ENCODE data around the gene TPSAB1.

The TPSAB1 gene

DNA sequence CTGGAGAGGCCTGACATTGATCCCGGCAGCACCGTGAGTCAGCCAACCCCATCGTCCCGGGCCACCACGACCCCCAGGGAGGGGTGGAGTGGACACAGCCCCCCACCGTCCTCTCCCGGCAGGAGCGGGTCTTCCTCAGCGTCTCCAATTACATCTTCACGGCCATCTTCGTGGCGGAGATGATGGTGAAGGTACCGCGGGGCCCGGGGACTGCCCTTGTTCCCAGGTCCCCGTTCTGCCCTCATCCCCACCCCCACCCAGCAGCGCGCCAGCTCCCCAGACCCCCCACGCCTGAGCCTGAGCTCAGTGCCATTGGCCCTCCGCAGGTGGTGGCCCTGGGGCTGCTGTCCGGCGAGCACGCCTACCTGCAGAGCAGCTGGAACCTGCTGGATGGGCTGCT, 30.0 kb upstream of the TPSAB1 start:
- no peak for DNase-seq (ENCODE audit: low read depth)

DNA sequence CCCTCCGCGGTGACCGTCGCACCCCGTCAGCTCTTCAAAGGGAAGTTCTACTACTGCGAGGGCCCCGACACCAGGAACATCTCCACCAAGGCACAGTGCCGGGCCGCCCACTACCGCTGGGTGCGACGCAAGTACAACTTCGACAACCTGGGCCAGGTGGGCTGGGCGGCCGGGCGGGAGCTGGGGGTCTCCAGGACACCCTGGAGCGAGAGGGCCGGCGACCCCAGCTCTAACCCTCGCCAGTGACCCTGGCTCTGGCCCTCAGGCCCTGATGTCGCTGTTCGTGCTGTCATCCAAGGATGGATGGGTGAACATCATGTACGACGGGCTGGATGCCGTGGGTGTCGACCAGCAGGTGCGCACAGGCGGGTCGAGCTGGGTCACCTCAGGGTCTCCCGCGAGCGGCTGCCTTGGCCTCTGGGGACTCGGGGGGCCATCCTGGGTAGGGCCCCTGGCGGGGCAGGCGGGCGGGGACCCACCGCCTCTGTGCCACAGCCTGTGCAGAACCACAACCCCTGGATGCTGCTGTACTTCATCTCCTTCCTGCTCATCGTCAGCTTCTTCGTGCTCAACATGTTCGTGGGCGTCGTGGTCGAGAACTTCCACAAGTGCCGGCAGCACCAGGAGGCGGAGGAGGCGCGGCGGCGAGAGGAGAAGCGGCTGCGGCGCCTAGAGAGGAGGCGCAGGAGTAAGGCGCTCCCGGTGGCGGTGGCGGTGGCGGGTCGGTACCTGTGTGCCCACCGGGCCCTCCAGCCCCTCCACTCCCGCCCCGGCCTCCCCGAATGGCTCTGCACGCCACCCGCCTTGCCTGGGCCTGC, 28.8 kb upstream of the TPSAB1 start:
- DNase-seq (ENCODE audit: low read depth), result no peak

DNA sequence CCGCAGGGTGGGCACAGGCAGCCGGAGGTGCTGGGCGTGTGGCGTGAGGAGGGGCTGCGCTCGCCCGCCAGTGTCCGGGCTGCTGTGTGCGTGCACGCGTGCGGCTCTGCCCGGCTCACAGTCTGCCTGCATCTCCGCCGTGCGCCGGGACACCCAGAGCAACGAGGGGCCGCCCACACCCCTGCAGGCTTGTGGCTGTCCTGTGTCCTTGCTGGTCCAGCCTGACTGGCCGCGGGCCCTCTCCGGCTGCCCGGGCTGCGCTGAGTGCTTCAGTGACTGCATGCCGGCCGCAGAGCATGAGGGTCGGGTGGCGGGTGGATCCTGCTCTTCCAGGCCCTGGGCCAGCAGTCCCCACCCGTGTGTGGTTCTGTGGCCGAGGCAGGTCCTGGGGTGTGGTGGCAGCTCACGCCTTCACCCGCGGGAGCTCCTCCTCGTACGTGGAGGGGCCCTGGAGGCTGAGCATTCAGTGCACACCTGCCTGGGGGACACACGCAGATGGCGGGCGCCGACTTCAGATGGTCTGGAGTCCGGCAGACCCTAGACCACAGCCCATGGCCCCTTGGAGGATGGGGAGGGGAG, 27.8 kb upstream of the TPSAB1 start:
- no peak for DNase-seq (ENCODE audit: low read depth)

DNA sequence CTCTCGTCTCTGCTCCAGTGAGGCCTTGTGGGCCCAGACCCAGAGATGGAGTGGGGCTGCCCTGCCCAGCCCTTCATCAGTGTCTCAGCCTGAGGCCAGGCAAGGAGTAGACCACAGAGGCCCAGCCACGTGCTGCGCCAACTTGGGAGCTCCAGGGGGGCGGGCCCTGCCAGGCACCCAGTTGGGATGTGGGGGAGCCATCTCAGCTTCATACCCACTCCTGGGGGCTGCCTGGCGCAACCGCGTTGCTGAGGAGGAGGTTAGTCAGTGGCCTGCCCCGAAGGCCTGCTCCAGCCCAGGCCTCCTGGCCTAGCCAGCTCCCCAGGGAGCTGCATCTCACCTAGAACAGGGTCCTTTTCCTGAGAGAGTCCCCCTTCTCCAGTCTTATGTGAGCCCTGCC, 27.3 kb upstream of the TPSAB1 start:
- no peak for DNase-seq (ENCODE audit: low read depth)

DNA sequence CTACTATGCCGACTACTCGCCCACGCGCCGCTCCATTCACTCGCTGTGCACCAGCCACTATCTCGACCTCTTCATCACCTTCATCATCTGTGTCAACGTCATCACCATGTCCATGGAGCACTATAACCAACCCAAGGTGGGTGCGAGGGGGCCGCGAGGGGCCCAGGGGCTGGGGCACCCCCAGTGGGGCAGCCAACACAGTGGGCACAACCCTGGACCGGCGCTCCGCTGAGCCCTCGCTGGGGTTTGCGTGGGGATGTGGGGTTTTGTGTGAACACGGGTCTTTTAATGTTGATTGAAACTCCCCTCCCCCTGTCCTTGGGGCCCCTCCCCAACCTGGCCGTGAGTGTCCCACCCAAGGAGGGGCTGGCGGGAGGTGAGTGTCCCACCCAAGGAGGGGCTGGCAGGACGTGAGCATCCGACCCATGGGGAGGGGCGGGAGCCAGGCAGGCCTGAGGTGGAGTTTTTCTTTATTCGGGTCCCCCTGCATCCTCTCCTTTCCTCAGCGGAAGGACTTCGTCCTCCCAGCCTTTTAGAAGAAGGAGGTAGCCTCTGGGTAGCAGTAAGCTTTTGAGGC, 26.6 kb upstream of the TPSAB1 start:
- DNase-seq (ENCODE audit: low read depth), result no peak

DNA sequence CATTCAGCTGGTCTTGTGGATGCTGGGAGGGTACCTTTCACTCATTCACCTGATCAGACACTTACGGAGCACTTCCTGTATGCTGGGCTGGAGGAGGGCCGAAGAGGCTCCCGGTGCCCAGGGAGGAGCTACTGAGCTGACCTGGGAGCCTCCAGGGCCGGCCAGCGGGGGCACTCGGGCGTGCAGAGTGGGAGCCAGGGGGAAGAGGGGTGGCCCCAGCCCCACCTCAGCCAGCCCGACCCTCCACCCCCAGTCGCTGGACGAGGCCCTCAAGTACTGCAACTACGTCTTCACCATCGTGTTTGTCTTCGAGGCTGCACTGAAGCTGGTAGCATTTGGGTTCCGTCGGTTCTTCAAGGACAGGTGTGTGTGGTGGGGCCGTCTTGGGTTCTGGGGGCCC, 25.8 kb upstream of the TPSAB1 start:
- no peak for DNase-seq (ENCODE audit: low read depth)

DNA sequence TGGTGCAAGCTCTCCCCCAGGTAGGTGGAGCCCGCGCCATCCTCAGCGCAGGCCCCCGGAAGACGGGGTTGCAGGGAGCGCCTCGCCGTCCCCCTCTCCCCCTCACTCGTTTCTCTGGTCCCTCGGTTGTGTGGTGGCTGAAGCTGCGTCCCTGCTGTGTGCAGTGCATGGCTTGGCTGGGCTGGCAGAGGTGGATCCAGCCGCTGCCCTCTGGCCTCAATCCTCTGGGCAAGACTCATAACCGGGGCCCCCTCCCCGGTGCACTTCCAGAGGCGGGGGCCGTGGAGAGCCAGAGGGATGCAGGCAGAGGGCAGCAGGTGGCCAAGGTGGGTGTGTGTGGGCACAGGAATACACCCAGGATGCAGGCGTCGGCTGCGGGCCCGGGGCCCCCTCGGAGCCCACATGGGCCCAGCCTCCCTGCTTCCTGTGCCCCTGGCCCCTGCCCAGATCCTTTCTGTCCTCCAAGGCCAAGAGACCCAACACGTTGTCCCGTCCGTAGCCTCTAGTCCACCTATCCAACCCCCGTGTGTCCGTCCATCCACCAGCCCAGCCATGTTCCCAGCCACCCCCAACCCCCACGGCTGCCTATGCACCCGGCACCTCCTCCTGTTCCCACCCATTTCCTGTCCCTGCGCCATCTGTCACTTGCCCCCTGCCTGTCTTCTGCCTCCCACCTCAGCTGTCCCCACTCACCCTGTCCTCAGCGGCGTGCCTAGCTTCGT, 24.8 kb upstream of the TPSAB1 start:
- DNase-seq (ENCODE audit: low read depth), result no peak

DNA sequence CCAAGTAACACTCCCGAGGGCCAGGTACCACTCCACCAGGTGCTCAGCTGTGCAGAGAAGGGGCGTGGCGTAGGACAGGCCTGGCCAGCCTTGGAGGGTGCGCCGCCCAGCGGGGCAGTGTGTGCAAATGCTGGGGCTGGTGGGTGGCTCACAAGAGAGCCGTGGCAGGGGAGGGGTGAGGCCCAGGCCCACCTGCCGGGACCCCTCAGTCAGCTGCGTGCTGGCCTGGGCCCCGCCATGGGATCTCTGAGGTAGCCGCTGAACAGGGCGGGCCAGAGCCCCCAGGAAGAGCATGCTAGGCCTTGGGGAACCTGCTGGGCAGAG, 24.2 kb upstream of the TPSAB1 start:
- no peak for DNase-seq (ENCODE audit: low read depth)

DNA sequence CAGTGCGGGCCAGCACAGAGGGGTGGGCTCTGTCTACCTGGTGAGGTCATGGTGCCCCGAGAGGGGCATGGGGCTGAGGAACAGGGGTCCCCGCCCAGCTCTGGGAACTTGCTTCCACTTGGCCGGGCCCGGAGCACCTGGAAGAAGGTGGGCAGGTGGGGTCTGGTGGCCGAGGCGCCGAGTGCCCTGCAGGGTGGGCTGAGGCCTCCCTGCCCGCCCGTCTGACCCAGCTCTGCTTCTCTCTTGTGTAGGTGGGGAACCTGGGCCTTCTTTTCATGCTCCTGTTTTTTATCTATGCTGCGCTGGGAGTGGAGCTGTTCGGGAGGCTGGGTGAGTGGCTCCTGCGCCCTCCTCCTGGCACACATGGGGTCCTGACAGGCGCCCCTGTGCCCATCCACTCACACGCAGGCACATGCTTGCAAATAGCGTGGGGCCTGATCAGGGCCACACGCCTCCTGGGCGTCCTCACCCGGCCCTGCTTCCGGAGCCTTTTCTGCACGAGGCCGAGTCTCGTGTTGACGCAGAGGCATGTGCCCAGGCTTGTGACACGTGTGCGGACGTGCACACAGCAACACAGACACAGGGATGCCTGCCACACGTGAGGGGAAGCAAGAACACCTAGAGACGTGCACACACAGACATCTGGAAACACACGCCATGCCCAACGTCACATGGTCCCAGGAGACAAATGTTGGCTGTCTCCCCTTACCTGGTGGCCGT, 23.7 kb upstream of the TPSAB1 start:
- no peak for DNase-seq (ENCODE audit: low read depth)

DNA sequence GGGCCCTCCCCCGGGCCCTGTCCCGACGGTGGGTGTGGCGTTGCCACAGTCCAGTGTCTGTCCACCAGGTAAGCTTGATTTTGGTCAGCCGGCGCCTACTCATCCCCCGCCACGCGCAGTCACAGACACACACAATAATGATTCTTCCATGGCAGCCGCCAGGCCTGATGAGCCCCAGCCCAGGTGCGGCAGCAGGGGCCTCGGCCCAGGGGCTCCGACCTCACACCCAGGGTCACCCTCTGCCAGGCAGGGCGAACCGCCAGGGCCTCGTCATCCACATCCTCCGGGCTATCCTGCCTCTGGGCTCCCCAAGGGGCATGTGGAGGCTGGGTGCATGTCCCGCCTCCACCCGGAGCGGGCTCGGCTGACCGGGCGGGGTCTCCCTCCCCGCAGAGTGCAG, 23.0 kb upstream of the TPSAB1 start:
- DNase-seq (ENCODE audit: low read depth), result no peak

DNA sequence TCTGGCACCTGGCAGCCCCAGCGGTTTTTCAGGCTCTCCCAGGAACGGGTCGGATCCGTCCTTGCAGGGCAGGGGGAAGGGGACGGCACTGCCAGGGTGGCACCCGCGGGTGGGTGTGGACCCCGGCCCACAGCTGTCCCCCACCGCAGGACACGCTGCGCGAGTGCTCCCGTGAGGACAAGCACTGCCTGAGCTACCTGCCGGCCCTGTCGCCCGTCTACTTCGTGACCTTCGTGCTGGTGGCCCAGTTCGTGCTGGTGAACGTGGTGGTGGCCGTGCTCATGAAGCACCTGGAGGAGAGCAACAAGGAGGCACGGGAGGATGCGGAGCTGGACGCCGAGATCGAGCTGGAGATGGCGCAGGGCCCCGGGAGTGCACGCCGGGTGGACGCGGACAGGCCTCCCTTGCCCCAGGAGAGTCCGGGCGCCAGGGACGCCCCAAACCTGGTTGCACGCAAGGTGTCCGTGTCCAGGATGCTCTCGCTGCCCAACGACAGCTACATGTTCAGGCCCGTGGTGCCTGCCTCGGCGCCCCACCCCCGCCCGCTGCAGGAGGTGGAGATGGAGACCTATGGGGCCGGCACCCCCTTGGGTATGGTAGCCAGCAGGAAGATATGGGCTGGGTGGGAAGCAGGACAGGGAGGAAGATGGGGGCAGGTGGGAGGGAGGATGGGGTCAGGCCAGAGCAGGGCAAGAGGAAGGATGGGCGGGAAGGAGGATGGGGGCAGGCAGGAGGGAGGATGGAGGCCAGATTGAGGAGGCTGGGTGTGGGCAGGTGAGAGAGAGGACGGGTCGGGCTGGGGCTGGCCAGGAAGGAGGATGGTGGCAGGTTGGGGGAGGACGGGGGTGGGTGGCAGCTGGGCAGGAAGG, 22.2 kb upstream of the TPSAB1 start:
- DNase-seq (ENCODE audit: low read depth), result no peak

DNA sequence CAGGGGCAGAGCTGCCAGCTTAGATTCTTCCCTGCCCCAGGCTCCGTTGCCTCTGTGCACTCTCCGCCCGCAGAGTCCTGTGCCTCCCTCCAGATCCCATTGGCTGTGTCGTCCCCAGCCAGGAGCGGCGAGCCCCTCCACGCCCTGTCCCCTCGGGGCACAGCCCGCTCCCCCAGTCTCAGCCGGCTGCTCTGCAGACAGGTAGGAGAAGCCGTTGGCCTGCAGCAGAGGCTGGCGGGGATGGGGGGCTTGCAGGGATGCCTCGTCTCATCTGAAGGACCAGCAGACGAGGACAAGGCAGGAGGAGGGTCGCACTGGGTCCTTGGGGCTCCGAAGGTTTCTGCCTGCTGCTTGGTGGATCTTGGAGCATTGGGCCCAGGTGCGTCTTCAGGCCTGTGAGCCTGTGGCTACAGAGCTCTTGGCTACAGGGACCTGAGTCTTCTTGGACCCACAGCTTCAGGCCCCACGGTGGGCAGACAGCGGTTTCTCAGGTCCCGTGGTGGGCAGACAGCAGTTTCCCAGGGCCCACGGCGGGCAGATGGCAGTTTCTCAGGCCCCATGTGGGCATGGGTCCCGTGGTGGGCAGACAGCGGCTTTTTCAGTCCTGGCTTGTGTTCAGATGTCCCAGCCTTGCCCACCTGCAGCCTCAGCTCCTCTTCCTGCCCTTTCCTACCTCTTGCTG, 21.4 kb upstream of the TPSAB1 start:
- no peak for DNase-seq (ENCODE audit: low read depth)

DNA sequence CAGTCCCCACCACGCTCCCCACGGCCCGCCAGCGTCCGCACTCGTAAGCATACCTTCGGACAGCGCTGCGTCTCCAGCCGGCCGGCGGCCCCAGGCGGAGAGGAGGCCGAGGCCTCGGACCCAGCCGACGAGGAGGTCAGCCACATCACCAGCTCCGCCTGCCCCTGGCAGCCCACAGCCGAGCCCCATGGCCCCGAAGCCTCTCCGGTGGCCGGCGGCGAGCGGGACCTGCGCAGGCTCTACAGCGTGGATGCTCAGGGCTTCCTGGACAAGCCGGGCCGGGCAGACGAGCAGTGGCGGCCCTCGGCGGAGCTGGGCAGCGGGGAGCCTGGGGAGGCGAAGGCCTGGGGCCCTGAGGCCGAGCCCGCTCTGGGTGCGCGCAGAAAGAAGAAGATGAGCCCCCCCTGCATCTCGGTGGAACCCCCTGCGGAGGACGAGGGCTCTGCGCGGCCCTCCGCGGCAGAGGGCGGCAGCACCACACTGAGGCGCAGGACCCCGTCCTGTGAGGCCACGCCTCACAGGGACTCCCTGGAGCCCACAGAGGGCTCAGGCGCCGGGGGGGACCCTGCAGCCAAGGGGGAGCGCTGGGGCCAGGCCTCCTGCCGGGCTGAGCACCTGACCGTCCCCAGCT, 20.3 kb upstream of the TPSAB1 start:
- no peak for DNase-seq (ENCODE audit: low read depth)

DNA sequence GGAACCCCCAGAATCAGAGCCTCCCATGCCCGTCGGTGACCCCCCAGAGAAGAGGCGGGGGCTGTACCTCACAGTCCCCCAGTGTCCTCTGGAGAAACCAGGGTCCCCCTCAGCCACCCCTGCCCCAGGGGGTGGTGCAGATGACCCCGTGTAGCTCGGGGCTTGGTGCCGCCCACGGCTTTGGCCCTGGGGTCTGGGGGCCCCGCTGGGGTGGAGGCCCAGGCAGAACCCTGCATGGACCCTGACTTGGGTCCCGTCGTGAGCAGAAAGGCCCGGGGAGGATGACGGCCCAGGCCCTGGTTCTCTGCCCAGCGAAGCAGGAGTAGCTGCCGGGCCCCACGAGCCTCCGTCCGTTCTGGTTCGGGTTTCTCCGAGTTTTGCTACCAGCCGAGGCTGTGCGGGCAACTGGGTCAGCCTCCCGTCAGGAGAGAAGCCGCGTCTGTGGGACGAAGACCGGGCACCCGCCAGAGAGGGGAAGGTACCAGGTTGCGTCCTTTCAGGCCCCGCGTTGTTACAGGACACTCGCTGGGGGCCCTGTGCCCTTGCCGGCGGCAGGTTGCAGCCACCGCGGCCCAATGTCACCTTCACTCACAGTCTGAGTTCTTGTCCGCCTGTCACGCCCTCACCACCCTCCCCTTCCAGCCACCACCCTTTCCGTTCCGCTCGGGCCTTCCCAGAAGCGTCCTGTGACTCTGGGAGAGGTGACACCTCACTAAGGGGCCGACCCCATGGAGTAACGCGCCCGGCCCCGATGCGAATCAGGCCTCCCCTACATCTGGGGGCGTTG, 19.5 kb upstream of the TPSAB1 start:
- DNase-seq (ENCODE audit: low read depth), result no peak

DNA sequence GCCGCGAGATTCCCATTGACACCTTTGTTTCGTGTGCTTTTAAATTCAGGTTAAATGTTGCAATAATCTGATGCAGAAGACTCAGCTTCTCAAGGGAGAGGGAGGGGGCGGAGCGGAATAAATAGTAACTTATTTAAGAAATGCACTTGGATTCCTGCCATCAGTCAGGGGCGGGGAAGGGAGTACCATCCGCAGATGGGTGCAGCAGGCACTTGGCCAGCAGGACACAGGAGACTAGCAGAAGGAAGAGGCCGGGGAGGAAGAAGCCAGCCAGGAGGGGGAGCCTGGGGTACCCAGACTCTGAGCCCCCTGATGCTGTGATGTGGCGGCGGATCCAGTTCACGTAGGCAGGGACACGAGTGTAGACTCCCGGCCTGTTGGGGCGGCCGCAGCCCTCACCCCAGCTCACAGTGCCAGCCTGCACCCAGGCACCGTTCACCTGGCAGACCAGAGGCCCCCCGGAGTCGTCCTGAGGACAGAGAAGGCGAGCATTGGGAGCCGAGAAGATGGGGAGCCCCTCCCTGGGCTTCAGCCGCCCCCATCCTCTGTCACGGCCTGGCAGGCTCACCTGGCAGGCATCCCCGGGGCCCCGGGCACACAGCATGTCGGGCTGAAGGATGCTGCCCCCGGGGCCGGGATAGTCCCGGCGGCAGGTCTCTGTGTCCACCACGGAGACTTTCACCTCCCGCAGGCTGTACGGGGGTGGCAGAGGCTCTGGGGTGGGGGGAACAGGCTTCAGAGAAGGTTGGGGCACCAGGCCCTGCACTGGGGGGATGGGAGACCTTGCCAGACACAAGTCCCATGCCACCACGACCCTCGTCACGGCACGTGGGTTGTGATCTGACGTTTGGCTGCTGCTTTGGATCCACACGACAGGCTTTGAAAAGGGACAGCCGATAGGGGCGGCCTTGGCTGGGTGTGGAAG, 18.6 kb upstream of the TPSAB1 start:
- no peak for DNase-seq (ENCODE audit: low read depth)

DNA sequence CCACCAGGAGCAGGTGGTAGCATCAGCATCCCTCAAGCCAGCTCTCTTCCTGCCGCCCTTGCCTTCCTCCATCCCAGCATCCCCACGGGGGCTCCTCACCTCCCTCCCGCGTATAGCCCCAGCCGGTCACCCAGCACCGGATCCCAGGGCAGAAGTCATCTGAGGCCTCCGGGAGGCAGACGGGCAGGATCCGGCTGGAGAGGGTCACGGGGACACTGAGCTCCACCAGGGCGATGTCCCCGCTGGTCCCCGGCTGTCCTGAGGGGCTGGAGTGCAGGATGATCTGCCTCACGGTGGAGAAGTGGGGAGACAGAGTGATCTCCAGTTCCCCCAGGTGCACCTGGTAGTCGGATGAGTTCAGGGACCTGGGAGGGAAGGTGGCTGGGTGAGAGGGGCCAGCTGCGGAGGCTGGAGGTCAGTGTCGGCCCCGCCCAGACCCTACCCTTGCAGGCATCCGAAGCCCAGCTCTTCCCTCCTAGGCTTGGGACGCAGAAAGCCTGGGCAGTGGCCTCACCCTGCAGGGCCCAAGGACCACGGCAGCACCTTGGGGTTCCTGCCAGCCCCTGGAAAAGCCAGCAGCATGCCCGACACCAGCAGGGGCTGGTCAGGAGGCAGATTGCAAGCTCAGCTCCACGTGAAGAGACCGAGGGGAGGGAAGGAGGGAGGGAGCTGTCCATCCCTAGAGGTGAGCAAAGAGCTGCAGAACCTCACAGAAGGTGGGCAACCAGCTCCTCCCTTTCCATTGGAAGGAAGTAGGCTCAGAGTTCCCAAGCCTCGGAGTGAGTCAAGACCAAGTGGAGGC, 17.8 kb upstream of the TPSAB1 start:
- no peak for DNase-seq (ENCODE audit: low read depth)

DNA sequence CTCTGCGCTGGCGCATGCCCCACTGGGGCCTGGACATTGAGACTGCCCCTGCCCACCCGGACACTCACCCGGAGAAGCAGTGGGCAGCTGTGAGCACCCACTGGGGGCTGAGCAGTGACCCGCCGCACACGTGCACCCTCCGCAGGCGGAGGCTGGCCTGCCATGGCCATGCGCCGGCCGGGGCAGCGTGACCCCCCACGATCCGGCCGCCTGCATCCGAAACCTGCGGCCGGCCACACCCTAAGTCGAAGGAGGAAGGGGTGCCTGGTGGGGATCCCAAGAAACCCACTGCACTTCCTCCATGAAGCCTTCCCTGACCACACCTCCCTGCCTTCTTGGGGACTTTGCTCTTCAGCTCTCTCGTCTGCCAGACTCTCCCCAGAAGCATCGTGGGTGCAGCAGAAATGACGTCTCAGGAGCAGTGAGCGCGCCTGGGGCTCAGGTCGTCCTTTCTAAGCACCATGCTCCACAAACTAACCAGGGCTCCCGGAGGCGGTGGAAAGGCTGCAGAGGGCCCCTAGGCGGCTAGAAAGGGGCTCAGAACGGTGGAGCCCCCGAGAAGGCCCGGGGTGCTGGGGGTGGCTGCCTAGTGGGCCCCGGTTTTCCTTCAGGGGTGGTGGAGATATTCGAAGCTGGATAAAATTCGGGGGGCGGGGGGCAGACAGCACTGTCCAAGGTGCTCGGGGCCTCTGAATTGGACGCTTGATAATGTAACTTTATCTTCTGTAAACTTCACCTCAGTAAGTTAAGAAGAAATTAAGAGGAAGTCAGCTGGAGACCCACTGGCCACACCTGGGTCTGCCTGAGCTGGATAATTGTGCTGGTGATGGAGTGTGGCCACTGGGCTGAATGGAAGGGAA, 16.9 kb upstream of the TPSAB1 start:
- DNase-seq (ENCODE audit: low read depth), result no peak

All from HS-27A (cell line).